Right atrium auricular region (tissue), 2 donors: ENCODE data around the gene IL21. TPM values are rescaled to one million over a fixed set of nuclear protein-coding genes. Genes with fewer than 3 reads are reported as not detected.

Experiments
- DNase-seq: peaks from one replicate; pipeline ENCODE4 v3.0.0-alpha.2; 2019; ENCODE audit warnings: low spot score
- H3K27ac ChIP-seq, 2 donors: fragments of 200-600 bp; sonication (generic); 1 replicate in 1 of 2; 2 replicates in 1 of 2; pipeline ENCODE4 v1.5.1; 2016 to 2019
- H3K27me3 ChIP-seq, 2 donors: fragments of 200-600 bp; sonication (generic); one replicate each; pipeline versions ENCODE4 v1.5.1 to v1.6.0; 2017 to 2019
- H3K36me3 ChIP-seq: fragments of 200-600 bp; sonication (generic); one replicate; pipeline ENCODE4 v1.5.1; 2016
- H3K4me1 ChIP-seq, 2 donors: fragments of 200-600 bp; sonication (generic); one replicate each; pipeline versions ENCODE4 v1.5.1 to v1.6.0; 2017 to 2019
- H3K4me3 ChIP-seq, 2 donors: fragments of 200-600 bp; sonication (generic); 1 replicate in 1 of 2; 2 replicates in 1 of 2; pipeline ENCODE4 v1.5.1; 2017 to 2019; ENCODE audit warnings: mild to moderate bottlenecking in 1 of 2, moderate library complexity in 1 of 2
- H3K9me3 ChIP-seq, 2 donors: fragments of 200-600 bp; sonication (generic); one replicate each; pipeline ENCODE4 v1.5.1; 2019
- total RNA-seq, 2 donors: library from RNA; depleted of rRNA; stranded (reverse); fragments of >200 nt; gene quantifications; one replicate each; pipeline ENCODE4 v1.1.0, GENCODE V29; 2016
- TF ChIP-seq, protein P1 (sequence below), 2 donors: fragments of 200-600 bp; sonication (generic); IDR thresholded peaks; one replicate each; pipeline ENCODE4 v1.5.1; 2019; ENCODE audit warnings: antibody characterized with exemption in 2 of 2

The IL21 gene
- not detected for total RNA-seq

DNA sequence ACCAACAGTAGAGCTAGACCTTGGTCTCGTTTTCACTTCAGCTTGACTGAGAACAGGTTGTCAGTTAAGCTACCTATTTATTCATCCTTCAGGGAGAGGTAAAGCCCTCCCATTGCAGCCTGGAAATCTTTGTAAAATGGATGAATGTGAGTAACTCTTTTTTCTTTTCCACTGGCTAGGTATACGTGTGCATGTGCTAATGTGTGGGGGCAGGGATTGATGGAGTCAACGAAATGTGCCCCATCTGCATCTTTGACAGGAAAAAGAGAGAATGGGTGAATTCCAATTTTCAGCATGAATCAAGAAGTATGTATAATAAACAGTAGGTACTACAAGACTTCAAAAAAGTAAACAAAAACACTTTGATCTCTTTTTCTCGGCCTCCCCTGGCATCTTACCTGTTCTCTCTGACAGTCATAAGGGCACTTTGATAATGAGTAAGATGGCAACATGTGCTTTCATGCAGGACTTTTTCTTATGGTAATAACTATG, at the start of gene IL21:
Gene IL21 (minus strand): TSS at position 51 of the 492 bp plus-strand sequence. CDS start 55 bp downstream, outside the sequence.
- H3K9me3 ChIP-seq: no peaks in the 10 kb centered on the region
- H3K27me3 ChIP-seq: no peaks in the 10 kb centered on the region

DNA sequence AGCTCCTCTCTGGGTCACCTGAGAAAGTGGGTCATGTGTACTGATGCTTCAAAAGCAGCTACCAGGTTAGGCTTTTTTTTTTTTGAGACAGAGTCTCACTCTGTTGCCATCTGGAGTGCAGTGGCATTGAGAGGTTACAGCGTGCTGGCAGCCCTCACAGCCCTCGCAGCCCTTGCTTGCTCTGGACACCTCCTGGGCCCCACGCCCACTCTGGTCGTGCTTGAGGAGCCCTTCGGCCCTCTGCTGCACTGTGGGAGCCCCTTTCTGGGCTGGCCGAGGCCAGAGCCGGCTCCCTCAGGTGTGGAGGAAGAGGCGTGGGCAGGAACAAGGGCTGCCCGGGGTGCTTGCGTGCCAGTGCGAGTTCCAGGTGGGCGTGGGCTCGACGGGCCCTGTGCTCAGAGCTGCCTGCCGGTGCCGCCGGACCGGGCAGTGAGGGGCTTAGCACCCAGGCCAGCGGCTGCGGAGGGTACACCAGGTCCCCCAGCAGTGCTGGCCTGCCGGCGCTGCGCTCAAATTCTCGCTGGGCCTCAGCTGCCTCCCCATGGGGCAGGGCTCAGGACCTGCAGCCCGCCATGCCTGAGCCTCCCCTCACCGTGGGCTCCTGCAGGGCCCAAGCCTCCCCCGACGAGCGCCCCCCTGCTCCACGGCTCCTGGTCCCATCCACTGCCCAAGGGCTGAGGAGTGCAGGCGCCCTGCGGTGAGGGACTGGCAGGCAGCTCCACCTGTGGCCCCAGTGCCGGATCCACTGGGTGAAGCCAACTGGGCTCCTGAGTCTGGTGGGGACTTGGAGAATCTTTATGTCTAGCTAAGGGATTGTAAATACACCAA, 49.3 kb upstream of the IL21 start:
- TF ChIP-seq, protein P1, sequence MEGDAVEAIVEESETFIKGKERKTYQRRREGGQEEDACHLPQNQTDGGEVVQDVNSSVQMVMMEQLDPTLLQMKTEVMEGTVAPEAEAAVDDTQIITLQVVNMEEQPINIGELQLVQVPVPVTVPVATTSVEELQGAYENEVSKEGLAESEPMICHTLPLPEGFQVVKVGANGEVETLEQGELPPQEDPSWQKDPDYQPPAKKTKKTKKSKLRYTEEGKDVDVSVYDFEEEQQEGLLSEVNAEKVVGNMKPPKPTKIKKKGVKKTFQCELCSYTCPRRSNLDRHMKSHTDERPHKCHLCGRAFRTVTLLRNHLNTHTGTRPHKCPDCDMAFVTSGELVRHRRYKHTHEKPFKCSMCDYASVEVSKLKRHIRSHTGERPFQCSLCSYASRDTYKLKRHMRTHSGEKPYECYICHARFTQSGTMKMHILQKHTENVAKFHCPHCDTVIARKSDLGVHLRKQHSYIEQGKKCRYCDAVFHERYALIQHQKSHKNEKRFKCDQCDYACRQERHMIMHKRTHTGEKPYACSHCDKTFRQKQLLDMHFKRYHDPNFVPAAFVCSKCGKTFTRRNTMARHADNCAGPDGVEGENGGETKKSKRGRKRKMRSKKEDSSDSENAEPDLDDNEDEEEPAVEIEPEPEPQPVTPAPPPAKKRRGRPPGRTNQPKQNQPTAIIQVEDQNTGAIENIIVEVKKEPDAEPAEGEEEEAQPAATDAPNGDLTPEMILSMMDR (IDR thresholded peaks at IDR 0.05): no peak
- H3K9me3 ChIP-seq: no peaks in the 10 kb centered on the region
- H3K27me3 ChIP-seq: no peaks in the 10 kb centered on the region
- H3K4me3 ChIP-seq: no peak overlapping the region
- no peak for DNase-seq
- H3K27ac ChIP-seq: no peak overlapping the region
- H3K4me1 ChIP-seq: peaks cover 0 to 4% of the 10 kb centered on the region in 2 donors
- no peaks in the 10 kb centered on the region for H3K36me3 ChIP-seq

More for the DNA sequence above, at the start of gene IL21:
- no peaks in the 10 kb centered on the region for H3K36me3 ChIP-seq
- TF ChIP-seq, protein P1 (IDR thresholded peaks at IDR 0.05): no peak
- DNase-seq: no peak
- no peak within 1 kb of the TSS for H3K4me3 ChIP-seq
- H3K4me1 ChIP-seq: no peaks in the 10 kb centered on the region
- no peak within 1 kb of the TSS for H3K27ac ChIP-seq

GRCh38 chr4:122668241-122668640, 47.4 kb upstream of the IL21 start:
- H3K27me3 ChIP-seq: no peaks in the 10 kb centered on the region

DNA sequence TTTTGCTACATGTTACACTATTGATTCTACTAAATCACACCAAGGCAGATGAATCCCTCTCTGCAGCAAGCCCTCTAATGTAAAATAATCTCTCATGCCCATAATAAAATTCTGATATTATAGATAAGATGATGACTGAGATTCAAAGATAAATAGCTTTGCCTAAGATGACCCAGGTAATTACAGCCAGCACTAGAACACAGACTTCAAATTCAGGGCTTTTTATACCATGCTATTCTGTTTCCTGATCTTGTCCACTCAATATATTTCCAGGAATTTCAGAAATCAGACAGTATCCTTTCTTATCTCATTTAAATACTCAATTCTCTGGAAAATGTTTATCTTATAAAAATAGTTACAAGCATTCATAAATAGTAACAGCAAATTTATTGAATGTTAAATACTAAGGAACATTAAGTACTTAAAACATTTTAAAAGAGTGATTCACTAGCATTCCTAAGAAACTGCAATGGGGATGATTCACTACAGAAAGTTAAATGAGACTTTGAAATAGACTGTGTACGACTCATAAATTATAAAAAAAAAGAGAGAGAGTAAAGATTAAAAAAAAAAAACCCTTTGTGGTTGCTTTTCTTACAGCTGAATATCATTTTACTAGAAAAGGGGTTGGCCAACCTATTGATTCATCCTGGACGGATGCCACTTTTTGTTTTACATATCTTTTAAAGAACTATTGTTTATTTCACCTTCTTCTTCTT, 45.8 kb upstream of the IL21 start:
- no peaks in the 10 kb centered on the region for H3K27me3 ChIP-seq
- H3K9me3 ChIP-seq: no peaks in the 10 kb centered on the region
- no peak overlapping the region for H3K4me3 ChIP-seq
- TF ChIP-seq, protein P1 (IDR thresholded peaks at IDR 0.05): no peak
- H3K36me3 ChIP-seq: no peaks in the 10 kb centered on the region
- no peak for DNase-seq
- H3K4me1 ChIP-seq: peaks cover 0 to 11% of the 10 kb centered on the region in 2 donors
- no peak overlapping the region for H3K27ac ChIP-seq

More at GRCh38 chr4:122668241-122668640, 47.4 kb upstream of the IL21 start:
- TF ChIP-seq, protein P1 (IDR thresholded peaks at IDR 0.05): no peak
- DNase-seq: no peak
- no peak overlapping the region for H3K27ac ChIP-seq
- H3K4me3 ChIP-seq: no peak overlapping the region
- no peaks in the 10 kb centered on the region for H3K9me3 ChIP-seq
- peaks cover 0 to 4% of the 10 kb centered on the region in 2 donors for H3K4me1 ChIP-seq
- H3K36me3 ChIP-seq: no peaks in the 10 kb centered on the region

DNA sequence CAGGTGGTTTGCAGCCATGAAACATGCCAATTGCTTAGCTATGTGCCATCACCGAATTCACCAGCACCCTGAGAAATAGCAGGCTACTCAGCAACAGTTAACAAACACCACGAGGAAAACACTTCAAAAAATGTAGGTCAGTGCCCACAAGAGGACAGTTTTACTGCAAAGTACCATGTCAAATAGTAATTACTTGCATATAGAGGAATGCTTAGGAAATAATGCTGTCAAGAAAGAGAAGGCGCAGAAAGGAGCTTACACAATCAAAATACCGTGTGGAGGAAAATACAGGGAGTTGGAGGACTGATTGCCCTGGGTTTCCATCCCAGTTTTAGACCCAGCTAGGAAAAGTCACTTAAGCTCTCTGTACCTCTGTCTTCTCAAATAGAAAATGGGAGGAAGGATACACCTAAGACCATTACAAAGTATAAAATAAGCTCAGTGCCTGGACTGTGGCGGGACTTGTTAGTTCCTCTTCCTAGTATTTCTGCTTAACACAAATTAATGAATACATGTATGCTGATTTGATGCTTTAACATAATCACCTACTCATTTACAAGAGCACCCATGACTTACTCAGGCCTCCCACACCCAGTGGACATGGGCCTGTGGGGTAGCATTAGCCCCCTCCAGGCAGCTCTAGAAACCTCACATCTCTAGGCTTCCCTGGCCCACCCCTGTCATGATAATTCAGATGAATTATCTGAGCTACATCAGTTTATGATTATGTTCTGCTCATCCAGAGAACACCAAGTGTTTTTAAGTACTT, 44.5 kb upstream of the IL21 start:
- Histone ChIP-seq H3K4me3 (no peak overlapping the region), H3K4me1 (peaks cover 0 to 11% of the 10 kb centered on the region in 2 donors), H3K27me3 (no peaks in the 10 kb centered on the region), H3K36me3 (no peaks in the 10 kb centered on the region), H3K9me3 (no peaks in the 10 kb centered on the region), H3K27ac (no peak overlapping the region)
- DNase-seq: no peak
- TF ChIP-seq, protein P1 (IDR thresholded peaks at IDR 0.05): no peak
